Kidney (tissue), 14 donors: ENCODE measurements around the gene RRP1B. TPM values are rescaled to one million over a fixed set of nuclear protein-coding genes. Genes with fewer than 3 reads are reported as not detected.

Experiments used
- DNase-seq, 5 donors: peaks; one replicate each; pipeline ENCODE4 v3.0.0-alpha.2; 2013 to 2020
- FAIRE-seq: peaks from 2 replicates; lab custom pipeline; 2012; peaks lifted over from hg19 to GRCh38; lab: Jason Lieb, UNC
- H3K27ac ChIP-seq, 2 donors: one replicate each; pipeline ENCODE4 v1.7.0; 2013; ENCODE audit warnings: low read depth in 2 of 2, low read length in 2 of 2, inconsistent platforms in 1 of 2
- H3K27me3 ChIP-seq: one replicate; pipeline ENCODE4 v1.7.1; 2013; ENCODE audit warnings: low read length, inconsistent platforms; ENCODE audit not compliant: control insufficient read depth, insufficient read depth
- H3K36me3 ChIP-seq, 3 donors: one replicate each; pipeline versions ENCODE4 v1.7.0 to v1.7.1; 2013; ENCODE audit warnings: low read length in 3 of 3, control low read depth in 1 of 3, inconsistent platforms in 1 of 3; ENCODE audit not compliant: insufficient read depth in 3 of 3, control insufficient read depth in 2 of 3
- H3K4me1 ChIP-seq, 3 donors: one replicate each; pipeline versions ENCODE4 v1.7.0 to v1.7.1; 2013; ENCODE audit warnings: low read length in 3 of 3, inconsistent platforms in 1 of 3, low read depth in 1 of 3; ENCODE audit not compliant: control insufficient read depth in 2 of 3, insufficient read depth in 2 of 3
- H3K4me3 ChIP-seq, 3 donors: one replicate each; pipeline versions ENCODE4 v1.7.0 to v1.8.1; 2013; ENCODE audit warnings: low read length in 3 of 3, control low read depth in 1 of 3, inconsistent platforms in 1 of 3
- H3K9ac ChIP-seq, 3 donors: one replicate each; pipeline versions ENCODE4 v1.7.0 to v1.7.1; 2013; ENCODE audit warnings: low read length in 3 of 3, control low read depth in 1 of 3, inconsistent platforms in 1 of 3
- H3K9me3 ChIP-seq, 3 donors: one replicate each; pipeline versions ENCODE4 v1.7.0 to v1.7.1; 2013; ENCODE audit warnings: low read length in 3 of 3, control low read depth in 1 of 3, inconsistent platforms in 1 of 3; ENCODE audit not compliant: control insufficient read depth in 2 of 3, insufficient read depth in 1 of 3
- intact Hi-C: fragments of 100-400 bp; cut with DNase I; formaldehyde crosslinking; loops from one replicate; pipeline ENCODE4 v1.11.1; 2022
- polyA plus RNA-seq: library from polyadenylated mRNA; stranded (reverse); fragments of 350-450 nt; fragmentation: Illumina TruSeq; extraction: RNeasy Lipid Tissue Mini Kit (QIAGEN cat#74804); gene quantifications from one replicate; pipeline ENCODE4 v1.2.3, GENCODE V29; 2014; ENCODE audit warnings: low read depth, low replicate concordance; ENCODE audit not compliant: insufficient read depth
- total RNA-seq: library from RNA; stranded (reverse); fragmentation: NEBNext Ultra II Directional; extraction: Animal tissue kit (Norgen Biotek cat#: 25700); gene quantifications from one replicate; pipeline ENCODE4 v1.2.1, GENCODE V29; 2021
- TF ChIP-seq, protein P1 (sequence below): IDR thresholded peaks from 3 replicates; pipeline ENCODE4 v1.5.1; 2012; ENCODE audit warnings: mild to moderate bottlenecking, moderate library complexity, borderline replicate concordance; ENCODE audit not compliant: insufficient read depth; ENCODE audit errors: extremely low read depth
- donor health status: control.
- donor health status: control.
- donor health status: control.
- donor health status: control.
- donor health status: control.
- donor health status: DM: yes; HTN: yes; CAD: no.
- donor health status: Normal renal cell carcinoma (clear cell type).

Gene RRP1B
- total and polyA plus RNA-seq, 2 donors from 2014 or later: 5.0 to 17.8 TPM

DNA sequence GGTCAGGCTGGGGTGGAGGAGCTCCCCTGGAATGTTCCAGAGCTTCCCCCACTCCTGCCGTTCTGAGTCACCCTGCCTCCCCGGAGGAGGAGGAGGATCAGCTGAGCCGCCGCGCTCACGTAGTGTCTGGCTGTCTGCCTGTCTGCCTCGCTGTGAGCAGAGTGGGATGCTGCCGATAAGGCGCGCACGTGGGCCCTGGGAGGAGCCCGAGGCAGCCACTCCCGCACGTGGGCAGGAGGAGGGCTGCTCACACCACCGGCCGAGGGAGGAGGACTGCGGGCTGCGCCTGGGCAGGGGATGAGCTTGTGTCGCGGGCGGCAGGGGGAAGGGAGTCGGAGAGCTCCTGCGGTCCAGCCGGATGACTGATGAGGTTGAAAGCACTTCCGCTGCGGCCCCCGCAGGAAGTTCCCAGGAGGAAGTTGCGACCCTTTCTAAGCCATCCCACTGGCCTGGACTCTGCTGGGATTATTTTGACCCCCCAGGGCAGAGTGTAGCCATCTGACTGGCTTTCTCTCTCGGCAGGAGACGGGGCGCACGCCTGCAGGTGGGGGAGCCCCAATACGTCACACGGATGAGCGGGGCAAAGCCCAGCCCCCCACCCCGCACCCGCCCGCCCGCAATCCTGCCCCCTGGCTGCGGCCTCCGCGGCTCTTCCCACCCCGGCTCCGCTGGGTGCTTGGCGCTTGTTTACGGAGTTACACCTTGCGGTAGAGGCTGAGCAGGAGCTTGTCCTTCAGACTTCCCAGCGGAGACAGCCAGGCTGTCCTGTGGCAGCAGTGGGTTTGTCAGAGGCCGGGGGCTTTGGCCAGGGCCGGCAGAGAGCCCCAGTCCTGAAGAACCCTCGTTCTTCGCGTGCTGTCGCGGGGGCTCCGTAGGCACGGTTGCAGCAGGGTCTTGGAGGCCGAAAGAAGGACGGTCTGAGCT lies 69.4 kb downstream of the RRP1B start:
- Histone ChIP-seq H3K4me3 (peak overlapping the region; percentile 43 to 64 (median 52)), H3K27ac (peak overlapping the region; percentile 92 to 98), H3K9ac (peak overlapping the region; percentile 33 to 66 (median 57)), H3K4me1 (peaks cover 0 to 49% (median 43%) of the 10 kb centered on the region in 3 donors), H3K36me3 (peaks cover 0 to 5% (median 0%) of the 10 kb centered on the region in 3 donors), H3K9me3 (peaks cover 0 to 2% (median 0%) of the 10 kb centered on the region in 3 donors), H3K27me3 (no peaks in the 10 kb centered on the region)
- DNase-seq: peak; percentile 92 to 99 (median 95)
- FAIRE-seq: no peak
- TF ChIP-seq, protein P1, sequence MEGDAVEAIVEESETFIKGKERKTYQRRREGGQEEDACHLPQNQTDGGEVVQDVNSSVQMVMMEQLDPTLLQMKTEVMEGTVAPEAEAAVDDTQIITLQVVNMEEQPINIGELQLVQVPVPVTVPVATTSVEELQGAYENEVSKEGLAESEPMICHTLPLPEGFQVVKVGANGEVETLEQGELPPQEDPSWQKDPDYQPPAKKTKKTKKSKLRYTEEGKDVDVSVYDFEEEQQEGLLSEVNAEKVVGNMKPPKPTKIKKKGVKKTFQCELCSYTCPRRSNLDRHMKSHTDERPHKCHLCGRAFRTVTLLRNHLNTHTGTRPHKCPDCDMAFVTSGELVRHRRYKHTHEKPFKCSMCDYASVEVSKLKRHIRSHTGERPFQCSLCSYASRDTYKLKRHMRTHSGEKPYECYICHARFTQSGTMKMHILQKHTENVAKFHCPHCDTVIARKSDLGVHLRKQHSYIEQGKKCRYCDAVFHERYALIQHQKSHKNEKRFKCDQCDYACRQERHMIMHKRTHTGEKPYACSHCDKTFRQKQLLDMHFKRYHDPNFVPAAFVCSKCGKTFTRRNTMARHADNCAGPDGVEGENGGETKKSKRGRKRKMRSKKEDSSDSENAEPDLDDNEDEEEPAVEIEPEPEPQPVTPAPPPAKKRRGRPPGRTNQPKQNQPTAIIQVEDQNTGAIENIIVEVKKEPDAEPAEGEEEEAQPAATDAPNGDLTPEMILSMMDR: no peak
- intact Hi-C loops: no loop called here

DNA sequence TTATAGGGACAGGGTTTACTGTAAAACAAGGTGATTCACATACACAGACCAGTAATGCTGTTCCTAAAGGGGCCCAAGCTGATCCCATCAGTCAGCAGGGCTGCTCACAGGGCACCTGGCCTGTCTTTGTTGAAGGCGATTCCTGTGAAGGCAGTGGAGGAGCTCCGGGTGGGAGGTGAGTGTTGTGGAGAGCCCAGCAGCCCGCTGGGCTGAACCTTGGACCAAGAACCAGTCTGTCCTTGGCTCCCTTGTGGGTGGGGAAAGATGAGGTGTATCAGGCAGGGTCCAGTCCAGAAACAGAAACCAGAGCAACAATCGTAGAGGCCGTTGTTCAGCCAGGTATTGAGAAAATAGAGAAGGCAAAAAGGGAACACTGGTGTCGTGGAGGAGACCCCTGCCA lies 72.1 kb downstream of the RRP1B start:
- peak overlapping the region in 2 of 3 donors; percentile 39 to 69 for H3K9ac ChIP-seq
- peak overlapping the region; percentile 43 to 92 for H3K27ac ChIP-seq
- peak overlapping the region in 2 of 3 donors; percentile 10 to 50 for H3K4me3 ChIP-seq
- H3K27me3 ChIP-seq: no peaks in the 10 kb centered on the region
- peaks cover 0 to 2% (median 0%) of the 10 kb centered on the region in 3 donors for H3K36me3 ChIP-seq
- intact Hi-C loops: no loop called here
- FAIRE-seq (no peak), DNase-seq (no peak)
- TF ChIP-seq, protein P1: no peak
- peaks cover 0 to 56% (median 43%) of the 10 kb centered on the region in 3 donors for H3K4me1 ChIP-seq
- peaks cover 0 to 2% (median 0%) of the 10 kb centered on the region in 3 donors for H3K9me3 ChIP-seq

DNA sequence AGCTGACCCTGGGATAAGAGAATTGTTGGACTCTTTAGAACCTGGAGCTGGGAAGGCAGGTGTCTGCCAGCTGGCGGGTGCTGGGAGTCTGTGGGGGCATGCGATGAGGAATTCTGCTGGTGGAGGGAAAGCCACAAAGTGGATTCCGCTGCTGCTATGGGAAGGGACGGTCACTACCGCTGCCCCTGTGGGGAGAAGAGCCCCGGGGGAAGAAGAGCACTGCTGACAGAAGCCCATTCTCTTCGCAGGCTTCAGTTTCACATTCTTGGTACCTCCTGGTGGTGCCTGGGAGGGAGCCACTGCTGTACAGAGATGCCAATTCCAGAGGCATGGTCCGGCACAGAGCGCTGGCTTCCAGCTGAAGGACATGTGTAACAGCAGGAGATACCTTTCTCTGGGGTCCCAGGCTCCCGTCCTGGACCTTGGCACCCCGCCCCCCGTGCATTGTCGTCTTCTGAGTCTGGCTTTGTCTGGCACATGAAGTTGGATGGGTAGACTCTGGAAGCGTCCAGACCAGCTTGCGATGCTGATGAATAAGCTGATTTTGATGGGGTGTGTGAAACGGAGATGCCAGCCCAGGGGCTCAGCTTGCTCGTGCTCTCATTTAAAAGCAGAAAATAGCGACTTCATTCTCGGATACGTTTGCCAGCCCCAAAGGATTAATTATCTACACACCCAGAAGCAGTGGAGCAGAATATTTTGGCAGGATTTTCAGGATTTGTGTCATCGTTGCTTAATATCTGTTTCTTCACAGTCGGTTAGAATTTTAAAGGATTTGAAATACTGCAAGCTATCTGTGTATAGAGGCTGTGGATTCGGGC lies 72.7 kb downstream of the RRP1B start:
- DNase-seq: no peak
- intact Hi-C loops: no loop called here
- H3K27me3 ChIP-seq: no peaks in the 10 kb centered on the region
- H3K4me1 ChIP-seq: peaks cover 0 to 53% (median 39%) of the 10 kb centered on the region in 3 donors
- peak overlapping the region in 1 of 3 donors; percentile 69 for H3K9ac ChIP-seq
- peak overlapping the region in 2 of 3 donors; percentile 10 to 50 for H3K4me3 ChIP-seq
- H3K9me3 ChIP-seq: no peaks in the 10 kb centered on the region
- FAIRE-seq: peak; percentile 45
- peak overlapping the region; percentile 43 to 92 for H3K27ac ChIP-seq
- TF ChIP-seq, protein P1: no peak
- H3K36me3 ChIP-seq: no peaks in the 10 kb centered on the region
